KOPT-K1 (cell line): Measurements from ENCODE around the gene ATG5.
"Not testable (repeated sequence)": the region's sequence is repeated elsewhere in the genome, so short reads cannot be mapped to it uniquely, and the experiment has no call there.

Experiments
- H3K27ac ChIP-seq: fragments of 200-600 bp; sonication (generic); 2 replicates; pipeline ENCODE4 v1.5.1; 2016; ENCODE audit warnings: antibody characterized with exemption, mild to moderate bottlenecking, low read depth, low read length; ENCODE audit not compliant: poor library complexity, severe bottlenecking
- H3K36me3 ChIP-seq: fragments of 200-600 bp; sonication (generic); 2 replicates; pipeline ENCODE4 v1.5.1; 2017; ENCODE audit warnings: antibody characterized with exemption, mild to moderate bottlenecking, low read length, moderate library complexity; ENCODE audit not compliant: insufficient read depth
- H3K9me3 ChIP-seq: fragments of 200-600 bp; sonication (generic); 2 replicates; pipeline ENCODE4 v1.5.1; 2017; ENCODE audit warnings: antibody characterized with exemption, low read length, mild to moderate bottlenecking; ENCODE audit not compliant: insufficient read depth, poor library complexity, severe bottlenecking

The ATG5 gene

DNA sequence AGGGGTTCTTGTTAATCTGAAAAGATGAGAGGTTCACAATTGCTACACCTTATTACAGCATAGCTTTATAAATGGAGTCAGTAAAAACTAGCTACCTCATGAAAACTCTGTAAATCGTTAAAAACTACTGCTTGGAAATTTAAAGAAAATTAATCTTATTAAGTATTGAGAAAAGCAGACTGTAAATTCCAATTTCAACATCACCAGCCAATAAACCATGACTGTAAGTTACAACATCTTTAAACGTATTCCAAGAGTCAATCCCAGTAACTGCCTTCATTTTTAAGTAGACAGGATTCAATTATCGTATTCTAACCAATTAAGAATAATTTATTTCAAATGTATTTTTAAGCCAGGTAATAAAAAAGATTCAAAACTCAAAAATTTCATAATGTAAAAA, 70.3 kb downstream of the ATG5 start:
- Histone ChIP-seq H3K36me3 (no peaks in the 10 kb centered on the region), H3K9me3 (no peaks in the 10 kb centered on the region), H3K27ac (no peak overlapping the region)

DNA sequence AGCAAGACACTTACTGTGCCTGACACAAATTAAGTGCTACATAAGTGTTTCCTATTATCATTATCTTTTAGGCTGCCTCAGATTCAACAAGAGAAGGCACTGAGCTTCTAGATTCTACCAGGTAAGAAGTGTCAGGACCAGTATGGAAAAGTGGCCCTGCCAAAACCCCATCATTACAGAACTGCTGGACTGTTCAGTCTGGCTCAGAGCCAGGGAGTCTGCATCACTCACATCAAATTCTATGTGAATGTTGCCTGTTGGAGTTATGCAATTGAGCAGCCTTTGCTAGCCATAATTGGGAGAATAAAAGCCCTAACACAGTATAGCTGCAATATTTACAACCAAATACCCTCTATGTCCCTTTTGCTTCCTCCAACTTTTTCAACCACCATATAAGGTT, 70.9 kb downstream of the ATG5 start:
- Histone ChIP-seq H3K27ac (no peak overlapping the region), H3K36me3 (no peaks in the 10 kb centered on the region), H3K9me3 (no peaks in the 10 kb centered on the region)

DNA sequence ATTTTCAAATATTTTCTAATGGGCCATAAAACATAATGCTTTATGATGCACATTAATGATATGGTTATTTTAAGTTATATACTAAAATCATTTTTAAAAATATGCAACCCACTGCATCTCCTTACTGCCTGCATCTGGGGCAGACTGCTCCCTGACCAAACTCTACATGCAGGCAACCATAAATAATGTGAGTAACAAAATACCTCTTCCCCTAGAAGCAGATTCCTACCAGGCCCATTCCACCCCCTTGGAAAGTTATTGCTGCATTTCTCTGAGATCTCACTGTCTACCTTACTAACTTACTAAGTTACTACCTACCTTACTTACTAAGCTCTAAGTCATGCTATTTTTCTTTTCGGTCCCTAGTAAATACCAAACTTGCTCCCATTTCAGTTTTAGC, 71.8 kb downstream of the ATG5 start:
- Histone ChIP-seq H3K36me3 (no peaks in the 10 kb centered on the region), H3K9me3 (no peaks in the 10 kb centered on the region), H3K27ac (no peak overlapping the region)

- H3K27ac ChIP-seq: no peak overlapping the region
- no peaks in the 10 kb centered on the region for H3K9me3 ChIP-seq
- peaks cover 4% of the 10 kb centered on the region; the same call in 1 of the 2 replicates for H3K36me3 ChIP-seq
Observed at GRCh38 chr6:106253172-106253571, 72.4 kb downstream of the ATG5 start.

DNA sequence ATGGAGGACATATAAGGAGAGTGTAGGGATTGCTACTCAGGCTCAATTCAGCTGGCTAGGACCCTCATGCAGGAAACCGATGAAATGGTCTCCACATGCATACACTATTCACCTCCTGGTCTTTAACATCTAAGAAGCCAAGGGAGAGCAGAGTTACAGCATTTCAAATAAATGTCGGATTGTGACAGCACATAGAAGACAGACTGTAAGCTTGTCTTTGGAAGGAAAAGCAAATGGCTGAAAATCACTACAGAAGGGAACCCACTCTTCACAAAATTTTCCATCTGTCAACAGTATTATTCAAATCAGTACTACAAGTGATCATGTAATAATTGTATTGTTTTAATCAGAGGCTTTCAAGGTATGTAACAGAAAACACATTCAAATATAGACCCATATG, 72.9 kb downstream of the ATG5 start:
- Histone ChIP-seq H3K36me3 (peaks cover 9% of the 10 kb centered on the region), H3K27ac (no peak overlapping the region), H3K9me3 (no peaks in the 10 kb centered on the region)

- not testable (repeated sequence) for H3K9me3 ChIP-seq, H3K27ac ChIP-seq
- peaks cover 19% of the 10 kb centered on the region for H3K36me3 ChIP-seq
Observed at GRCh38 chr6:106251531-106252255, 73.9 kb downstream of the ATG5 start.

DNA sequence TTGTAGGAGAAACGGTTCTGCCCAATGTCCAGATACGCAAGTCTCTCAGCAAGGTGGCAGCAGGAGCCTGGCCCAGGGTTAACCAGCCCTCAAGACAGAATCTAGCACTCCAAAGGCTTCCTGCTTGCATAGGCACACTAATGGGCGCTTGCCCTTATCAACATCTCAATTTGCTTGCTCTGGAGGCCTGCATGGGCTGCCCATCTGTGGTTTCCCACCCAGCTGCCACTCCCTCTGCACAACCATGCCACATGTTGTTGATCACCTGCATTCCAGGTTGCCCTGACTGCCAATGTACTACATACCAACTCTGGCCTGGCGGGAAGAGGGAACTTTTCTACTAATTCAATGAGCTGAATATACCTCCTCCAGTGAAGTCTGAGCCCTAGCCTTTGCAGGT, 74.6 kb downstream of the ATG5 start:
- Histone ChIP-seq H3K9me3 (no peaks in the 10 kb centered on the region), H3K27ac (no peak overlapping the region)

GRCh38 chr6:106249658-106250057, 75.9 kb downstream of the ATG5 start:
- Histone ChIP-seq H3K9me3 (no peaks in the 10 kb centered on the region), H3K27ac (no peak overlapping the region), H3K36me3 (peaks cover 26% of the 10 kb centered on the region)

More for the DNA sequence above, 74.6 kb downstream of the ATG5 start:
- peaks cover 23% of the 10 kb centered on the region for H3K36me3 ChIP-seq

DNA sequence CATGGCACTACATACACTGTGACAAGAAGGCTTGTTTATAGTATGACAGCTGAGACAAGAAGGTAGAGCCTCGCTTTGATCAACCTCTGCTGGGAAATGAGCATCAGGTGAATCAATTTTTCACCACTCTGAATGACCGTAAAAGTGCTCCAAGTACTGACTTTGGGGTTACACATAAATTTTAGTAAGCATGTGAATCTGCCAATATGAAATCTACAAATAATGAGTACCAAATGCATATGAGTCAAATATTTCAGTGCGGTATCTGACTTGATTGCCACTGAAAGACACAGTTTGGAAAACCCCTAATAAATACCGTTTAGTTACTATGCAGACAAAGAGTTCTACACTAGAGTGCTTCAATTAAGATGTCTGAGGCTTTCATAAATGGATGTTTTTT, 77.8 kb downstream of the ATG5 start:
- Histone ChIP-seq H3K9me3 (no peaks in the 10 kb centered on the region), H3K36me3 (peaks cover 31% of the 10 kb centered on the region), H3K27ac (no peak overlapping the region)

GRCh38 chr6:106247293-106247692, 78.3 kb downstream of the ATG5 start:
- Histone ChIP-seq H3K27ac (no peak overlapping the region), H3K36me3 (peaks cover 32% of the 10 kb centered on the region), H3K9me3 (no peaks in the 10 kb centered on the region)

- H3K36me3 ChIP-seq: peaks cover 46% of the 10 kb centered on the region
- no peaks in the 10 kb centered on the region for H3K9me3 ChIP-seq
- H3K27ac ChIP-seq: no peak overlapping the region
Observed at GRCh38 chr6:106244931-106245330, 80.6 kb downstream of the ATG5 start.

DNA sequence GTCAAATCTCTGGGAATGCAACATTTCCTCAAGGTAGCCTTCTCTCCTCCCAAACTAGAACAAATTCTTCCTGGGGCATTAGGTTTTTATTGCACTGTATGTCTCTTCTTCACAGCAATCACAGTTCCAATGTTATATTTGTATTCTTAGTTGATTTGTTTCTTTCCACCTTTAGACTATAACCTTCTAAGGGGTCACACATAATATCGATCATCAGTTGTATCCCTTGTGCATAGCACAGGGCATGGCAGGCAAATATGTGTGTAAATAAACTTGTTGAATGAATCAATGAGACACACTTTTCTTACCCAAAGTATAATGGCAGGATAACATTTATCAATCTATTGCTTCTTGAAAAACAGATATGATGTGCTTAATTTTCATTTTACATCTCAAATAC, 81.0 kb downstream of the ATG5 start:
- H3K36me3 ChIP-seq: peaks cover 46% of the 10 kb centered on the region
- H3K9me3 ChIP-seq: no peaks in the 10 kb centered on the region
- no peak overlapping the region for H3K27ac ChIP-seq

- Histone ChIP-seq H3K36me3 (peaks cover 42% of the 10 kb centered on the region), H3K27ac (no peak overlapping the region), H3K9me3 (no peaks in the 10 kb centered on the region)
Observed at GRCh38 chr6:106243261-106243660, 82.3 kb downstream of the ATG5 start.

DNA sequence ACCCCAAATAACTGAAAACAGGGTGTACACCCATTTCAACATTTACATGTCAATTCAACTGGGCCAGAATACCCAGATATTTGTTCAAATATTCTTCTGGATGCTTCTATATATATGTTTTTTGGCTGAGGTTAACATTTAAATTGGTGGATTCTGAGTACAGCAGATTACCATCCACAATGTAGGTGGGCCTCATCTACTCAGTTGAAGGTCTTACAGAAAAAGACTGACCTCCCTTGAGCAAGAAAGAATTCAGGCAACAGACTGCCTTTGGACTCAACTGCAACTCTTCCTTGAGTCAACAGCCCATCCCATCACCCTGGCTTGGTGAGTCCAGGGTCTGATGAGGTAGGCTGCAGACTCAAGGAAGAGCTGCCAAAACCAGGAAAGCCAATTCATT, 84.1 kb downstream of the ATG5 start:
- H3K27ac ChIP-seq: no peak overlapping the region
- H3K36me3 ChIP-seq: peaks cover 28% of the 10 kb centered on the region
- H3K9me3 ChIP-seq: peaks cover 2% of the 10 kb centered on the region

GRCh38 chr6:106237286-106237685, 88.3 kb downstream of the ATG5 start:
- H3K9me3 ChIP-seq: peaks cover 22% of the 10 kb centered on the region
- H3K36me3 ChIP-seq: peaks cover 37% of the 10 kb centered on the region
- H3K27ac ChIP-seq: no peak overlapping the region

GRCh38 chr6:106229876-106230445, 95.6 kb downstream of the ATG5 start:
- H3K36me3 ChIP-seq, H3K9me3 ChIP-seq, H3K27ac ChIP-seq: not testable (repeated sequence)
